Endothelial cell of umbilical vein (primary cell): Measurements from ENCODE around the gene IQGAP3. TPM values are rescaled to one million over a fixed set of nuclear protein-coding genes. Genes with fewer than 3 reads are reported as not detected.

Source experiments
- BruUV-seq: library from RNA; stranded (reverse); fragments of 400-500 nt; replicated peaks from 2 replicates; lab custom pipeline; 2021; lab: Mats Ljungman, UMichigan
- CTCF ChIA-PET: fragments of 300-600, 350-600 bp; sonication (Branson Sonifier 250); formaldehyde crosslinking; loops from one replicate; lab custom pipeline; 2021; ENCODE audit warnings: antibody characterized with exemption, inconsistent platforms; lab: Charles Lee
- POLR2A ChIA-PET: fragments of 300-600, 350-600 bp; sonication (Branson Sonifier 250); formaldehyde crosslinking; loops from one replicate; lab custom pipeline; 2021; ENCODE audit warnings: antibody characterized with exemption, inconsistent platforms; lab: Charles Lee
- DNase-seq: peaks from one replicate; pipeline ENCODE4 v3.0.0-alpha.2; 2011; ENCODE audit warnings: low read depth, low spot score
- FAIRE-seq: peaks from 2 replicates; lab custom pipeline; 2011; peaks lifted over from hg19 to GRCh38; lab: Jason Lieb, UNC
- H2AFZ ChIP-seq: 2 replicates; pipeline ENCODE4 v1.6.0; 2012; ENCODE audit warnings: low read depth, low read length, control low read depth, inconsistent platforms
- H3K27ac ChIP-seq: 2 replicates; pipeline ENCODE4 v1.5.1; 2011; ENCODE audit warnings: low read depth, mild to moderate bottlenecking, control low read depth, low read length, moderate library complexity; ENCODE audit not compliant: insufficient read depth
- H3K27me3 ChIP-seq, 2 experiments: 2 replicates each; pipeline versions ENCODE4 v1.6.0 to v1.6.1; 2011; ENCODE audit warnings: low read length in 2 of 2, mixed read lengths in 1 of 2; ENCODE audit not compliant: control insufficient read depth in 2 of 2, insufficient read depth in 2 of 2
- H3K36me3 ChIP-seq, 2 experiments: 2 replicates in 1 of 2; 3 replicates in 1 of 2; pipeline ENCODE4 v1.5.1; 2011; ENCODE audit warnings: low read length in 2 of 2, mild to moderate bottlenecking in 1 of 2, moderate library complexity in 1 of 2; ENCODE audit not compliant: control insufficient read depth in 2 of 2, insufficient read depth in 2 of 2; ENCODE audit errors: extremely low read depth in 1 of 2
- H3K4me1 ChIP-seq: 3 replicates; pipeline ENCODE4 v1.5.1; 2011; ENCODE audit warnings: mild to moderate bottlenecking, low read length; ENCODE audit not compliant: control insufficient read depth, insufficient read depth; ENCODE audit errors: extremely low read depth
- H3K4me2 ChIP-seq: 2 replicates; pipeline ENCODE4 v1.6.1; 2011; ENCODE audit warnings: low read length, control low read depth, mixed read lengths; ENCODE audit not compliant: insufficient read depth
- H3K4me3 ChIP-seq, 3 experiments: fragments of 200-600 bp in 1 of 3; sonication (generic), shearing (Covaris generic) in 1 of 3; replicated peaks in 1 of 3; 2 replicates each; pipeline ENCODE4 v1.5.1; 2011 to 2016; ENCODE audit warnings: control low read depth in 3 of 3, low read length in 3 of 3, mild to moderate bottlenecking in 2 of 3, inconsistent platforms in 1 of 3, low read depth in 1 of 3, moderate library complexity in 1 of 3; ENCODE audit not compliant: insufficient read depth in 1 of 3
- H3K79me2 ChIP-seq: 2 replicates; pipeline ENCODE4 v1.6.0; 2012; ENCODE audit warnings: low read length, inconsistent platforms; ENCODE audit not compliant: control insufficient read depth, insufficient read depth
- H3K9ac ChIP-seq: replicated peaks from 2 replicates; pipeline ENCODE3; 2011; ENCODE audit warnings: low read length, control low read depth; ENCODE audit not compliant: insufficient read depth; ENCODE audit errors: extremely low read depth
- H3K9me1 ChIP-seq: replicated peaks from 3 replicates; pipeline ENCODE4 v1.6.0; 2011; ENCODE audit warnings: mild to moderate bottlenecking, low read length; ENCODE audit not compliant: control insufficient read depth, insufficient read depth; ENCODE audit errors: extremely low read depth
- H3K9me3 ChIP-seq: replicated peaks from 2 replicates; pipeline ENCODE4 v1.5.1; 2012; ENCODE audit warnings: low read length, inconsistent platforms; ENCODE audit not compliant: control insufficient read depth, insufficient read depth
- H4K20me1 ChIP-seq: replicated peaks from 2 replicates; pipeline ENCODE3; 2011; ENCODE audit warnings: mild to moderate bottlenecking, low read length; ENCODE audit not compliant: control insufficient read depth, insufficient read depth; ENCODE audit errors: extremely low read depth
- CTCF ChIP-seq, 2 donors: IDR thresholded peaks; 1 replicate in 1 of 2; 2 replicates in 1 of 2; pipeline ENCODE4 v1.5.1; 2011; ENCODE audit warnings: low read length in 2 of 2, mild to moderate bottlenecking in 2 of 2, moderate library complexity in 2 of 2, control low read depth in 1 of 2, inconsistent platforms in 1 of 2, low read depth in 1 of 2; ENCODE audit not compliant: insufficient read depth in 1 of 2; ENCODE audit errors: extremely low read depth in 1 of 2
- EZH2 ChIP-seq: IDR thresholded peaks from 2 replicates; pipeline ENCODE4 v1.6.1; 2012; ENCODE audit warnings: borderline replicate concordance, low read depth, mild to moderate bottlenecking, moderate library complexity, low read length, inconsistent platforms; ENCODE audit not compliant: severe bottlenecking
- FOS ChIP-seq: IDR thresholded peaks from 2 replicates; pipeline ENCODE4 v1.6.1; 2011; ENCODE audit warnings: mild to moderate bottlenecking, low read length, moderate library complexity, borderline replicate concordance; ENCODE audit not compliant: insufficient read depth
- GATA2 ChIP-seq: IDR thresholded peaks from 2 replicates; pipeline ENCODE4 v1.7.0; 2011; ENCODE audit warnings: low read depth, mild to moderate bottlenecking, moderate library complexity, mixed read lengths, low read length; ENCODE audit not compliant: insufficient read length, insufficient read depth
- JUN ChIP-seq: IDR thresholded peaks from 2 replicates; pipeline ENCODE4 v1.6.1; 2011; ENCODE audit warnings: borderline replicate concordance, low read depth; ENCODE audit not compliant: insufficient read length, insufficient read depth
- MAX ChIP-seq: IDR thresholded peaks from 2 replicates; pipeline ENCODE4 v1.6.1; 2011; ENCODE audit not compliant: insufficient read depth, insufficient read length
- MYC ChIP-seq: IDR thresholded peaks from one replicate; pipeline ENCODE4 v1.6.1; 2011; ENCODE audit warnings: mild to moderate bottlenecking, low read depth, low read length
- POLR2A ChIP-seq: IDR thresholded peaks from 2 replicates; pipeline ENCODE4 v1.6.1; 2012; ENCODE audit warnings: low read depth, mild to moderate bottlenecking, control low read depth, low read length
- POLR2AphosphoS5 ChIP-seq: IDR thresholded peaks from 2 replicates; pipeline ENCODE4 v1.6.1; 2012; ENCODE audit warnings: low read depth, mild to moderate bottlenecking, control low read depth, low read length, moderate library complexity; ENCODE audit not compliant: insufficient read depth
- dilution Hi-C: fragments of 300-500 bp; cut with MboI; formaldehyde crosslinking; loops from one replicate; pipeline ENCODE4 v1.15.0; 2019; ENCODE audit warnings: low sequenced_read_pairs; ENCODE audit not compliant: extremely low pct_ligation_motif_present
- intact Hi-C: fragments of 100-400 bp; cut with micrococcal nuclease; formaldehyde crosslinking; loops from one replicate; pipeline ENCODE4 v1.10.0; 2022
- polyA plus RNA-seq, 4 experiments: library from polyadenylated mRNA; depleted of rRNA in 3 of 4; stranded (reverse) in 3 of 4; unstranded in 1 of 4; fragments of >200 nt; gene quantifications; 2 replicates each; pipeline versions ENCODE4 v1.2.1 to v1.2.3, GENCODE V29; 2011 to 2012; ENCODE audit warnings: missing spikeins in 1 of 4
- total RNA-seq: library from RNA; stranded (reverse); gene quantifications from 2 replicates; pipeline ENCODE4 v1.2.3, GENCODE V29; 2021

IQGAP3 gene
- total and polyA plus RNA-seq, 2 donors (not counting 3 experiments of a cell fraction or from before 2014, with no cell fraction given), result 28.3 to 60.7 TPM

- Histone ChIP-seq H3K9me1 (no peaks in the 10 kb centered on the region), H2AFZ (no peak overlapping the region), H3K79me2 (no peaks in the 10 kb centered on the region), H3K36me3 (no peaks in the 10 kb centered on the region), H3K27ac (no peak overlapping the region), H3K4me2 (no peak overlapping the region), H3K9me3 (no peaks in the 10 kb centered on the region), H3K4me1 (peaks cover 11% of the 10 kb centered on the region), H4K20me1 (no peaks in the 10 kb centered on the region), H3K4me3 (no peak overlapping the region), H3K27me3 (peaks cover 35 to 44% of the 10 kb centered on the region in 2 experiments), H3K9ac (no peak overlapping the region)
- TF ChIP-seq POLR2AphosphoS5 (no peak), CTCF (IDR thresholded peaks at IDR 0.05; ENCODE audit: extremely low read depth in 1 of 2, insufficient read depth in 1 of 2, low read depth in 1 of 2, low read length in 2 of 2) (no peak), MAX (no peak), EZH2 (no peak), JUN (no peak), MYC (no peak), POLR2A (no peak), FOS (no peak), GATA2 (no peak)
- POLR2A ChIA-PET, result no interaction called here
- FAIRE-seq, result no peak
- no peak for DNase-seq
- dilution Hi-C loops, result no loop called here
- BruUV-seq, result no TSS peak
- CTCF ChIA-PET, result interaction anchor here (0.7 to 13.8 kb wide), 11 partner anchors 11 to 308 kb away, joined by 3 to 237 read pairs (median 9); partner anchors contain the start of gene CRABP2
- intact Hi-C loops, result no loop called here
Measured at GRCh38 chr1:156619582-156619955, 47.2 kb upstream of the IQGAP3 start.
